K562 (cell line): ENCODE results near the gene EEF2K. TPM values are rescaled to one million over a fixed set of nuclear protein-coding genes. Genes with fewer than 3 reads are reported as not detected.

Experiments used
- ATF4 ChIP-seq: fragments of 450-650 bp; formaldehyde crosslinking; IDR thresholded peaks from 2 replicates; pipeline ENCODE4 v1.4.0; 2022; ENCODE audit warnings: mild to moderate bottlenecking, moderate library complexity
- CEBPG ChIP-seq, 3 experiments: fragments of 200-800 bp in 1 of 3; sonication (Bioruptor generic) in 1 of 3; sonication (generic) in 1 of 3; formaldehyde crosslinking in 1 of 3; IDR thresholded peaks in 2 of 3; conservative IDR thresholded peaks in 1 of 3; 2 replicates each; pipeline versions ENCODE4 v1.6.1 to v1.8.0; 2016 to 2022; ENCODE audit warnings: missing compliant biosample characterization in 2 of 3, missing genetic modification characterization in 2 of 3, mild to moderate bottlenecking in 1 of 3, missing genetic modification reagents in 1 of 3
- CHD7 ChIP-seq: fragments of 200-600 bp; sonication (generic); IDR thresholded peaks from one replicate; pipeline ENCODE4 v1.6.1; 2012; ENCODE audit warnings: mild to moderate bottlenecking, low read depth, low read length, inconsistent platforms
- HOXB6 ChIP-seq: fragments of 250-450 bp; sonication (Bioruptor Pico); IDR thresholded peaks from 2 replicates; pipeline ENCODE4 v1.5.1; 2022; ENCODE audit warnings: mild to moderate bottlenecking, borderline replicate concordance
- SAFB ChIP-seq: fragments of 200-400 bp; formaldehyde crosslinking; IDR thresholded peaks from 2 replicates; pipeline ENCODE4 v1.6.1; 2017; ENCODE audit warnings: low read depth, low read length, borderline replicate concordance
- polyA plus RNA-seq, 8 experiments: library from polyadenylated mRNA; depleted of rRNA in 4 of 8; stranded (reverse) in 5 of 8; unstranded in 3 of 8; fragments of >200 nt; fragmentation: Nextera tagmentation in 2 of 8; fragmentation: Illumina TruSeq in 1 of 8; extraction: Ambion mirVana in 2 of 8; extraction: Trizol in 1 of 8; gene quantifications; 2 replicates each; pipeline versions ENCODE4 v1.2.1 to v1.2.3, GENCODE V29; 2011 to 2014; ENCODE audit warnings: inconsistent platforms in 1 of 8, missing spikeins in 1 of 8
- total RNA-seq, 7 experiments: library from RNA; depleted of rRNA in 6 of 7; stranded (reverse); fragments of >200 nt in 6 of 7; fragmentation: Illumina TruSeq in 2 of 7; extraction: Trizol in 2 of 7; gene quantifications; 2 replicates each; pipeline versions ENCODE4 v1.2.1 to v1.2.3, GENCODE V29; 2011 to 2021; ENCODE audit warnings: low replicate concordance in 1 of 7

Gene EEF2K
- total and polyA plus RNA-seq, 9 of the 15 experiments (the other 6 are each of a cell fraction or from before 2014, with no cell fraction given) = 3.0 to 35.2 (median 12.2) TPM

GRCh38 chr16:22190776-22191531 is 15.1 kb upstream of the EEF2K start (continued):
- TF ChIP-seq SAFB = no peak
- TF ChIP-seq CEBPG (CRISPR knock-in tag; IDR thresholded peaks at IDR 0.05) = no peak
- TF ChIP-seq CEBPG (tag; conservative IDR thresholded peaks at IDR 0.05 in 1 of 2, IDR thresholded peaks at IDR 0.05 in 1 of 2) = no peak
- no peak for TF ChIP-seq HOXB6 (CRISPR knock-in tag)
- no peak for TF ChIP-seq CHD7
- no peak for TF ChIP-seq ATF4
